Measurements from ENCODE around the gene MARCHF2. TPM values are rescaled to one million over a fixed set of nuclear protein-coding genes. Genes with fewer than 3 reads are reported as not detected.
A peak's percentile ranks its signal among the peaks of the same experiment; 100 is the strongest.

MARCHF2 gene
- total RNA-seq, 2 donors from 2014 or later: 222 to 270 TPM

- no peak overlapping the region for H3K27ac ChIP-seq
- H3K36me3 ChIP-seq: peaks cover 78% of the 10 kb centered on the region
- H3K4me1 ChIP-seq: peaks cover 2 to 29% of the 10 kb centered on the region in 2 donors
These were observed 71.3 kb downstream of the MARCHF2 start for GRCh38 chr19:8484331-8484894.

GRCh38 chr19:8485561-8486371 lies 72.7 kb downstream of the MARCHF2 start:
- no peak for DNase-seq (ENCODE audit: low spot score)
- peaks cover 2 to 24% of the 10 kb centered on the region in 2 donors for H3K4me1 ChIP-seq
- peaks cover 81% of the 10 kb centered on the region for H3K36me3 ChIP-seq
- H3K27ac ChIP-seq: no peak overlapping the region
- H3K9me3 ChIP-seq: no peaks in the 10 kb centered on the region
- no peak overlapping the region for H3K4me3 ChIP-seq
- no peaks in the 10 kb centered on the region for H3K27me3 ChIP-seq
- TF ChIP-seq CTCF (IDR thresholded peaks at IDR 0.05): no peak

More at GRCh38 chr19:8484331-8484894, 71.3 kb downstream of the MARCHF2 start:
- Histone ChIP-seq H3K9me3 (no peaks in the 10 kb centered on the region), H3K27me3 (no peaks in the 10 kb centered on the region), H3K4me3 (no peak overlapping the region)
- DNase-seq (ENCODE audit: low spot score): peak; percentile 71
- no peak for TF ChIP-seq CTCF (IDR thresholded peaks at IDR 0.05)

GRCh38 chr19:8486661-8487136 lies 73.6 kb downstream of the MARCHF2 start:
- no peaks in the 10 kb centered on the region for H3K9me3 ChIP-seq
- peaks cover 2 to 14% of the 10 kb centered on the region in 2 donors for H3K4me1 ChIP-seq
- DNase-seq (ENCODE audit: low spot score): no peak
- H3K27me3 ChIP-seq: no peaks in the 10 kb centered on the region
- H3K36me3 ChIP-seq: peaks cover 75% of the 10 kb centered on the region
- H3K4me3 ChIP-seq: no peak overlapping the region
- no peak overlapping the region for H3K27ac ChIP-seq
- no peak for TF ChIP-seq CTCF (IDR thresholded peaks at IDR 0.05)

GRCh38 chr19:8487137-8487851 lies 74.2 kb downstream of the MARCHF2 start:
- Histone ChIP-seq H3K36me3 (peaks cover 75% of the 10 kb centered on the region), H3K4me1 (peaks cover 0 to 11% of the 10 kb centered on the region in 2 donors), H3K27ac (no peak overlapping the region), H3K4me3 (no peak overlapping the region), H3K9me3 (no peaks in the 10 kb centered on the region), H3K27me3 (no peaks in the 10 kb centered on the region)
- no peak for DNase-seq (ENCODE audit: low spot score)
- no peak for TF ChIP-seq CTCF (IDR thresholded peaks at IDR 0.05)

GRCh38 chr19:8488365-8488764 lies 75.3 kb downstream of the MARCHF2 start:
- peaks cover 65% of the 10 kb centered on the region for H3K36me3 ChIP-seq
- H3K4me3 ChIP-seq: no peak overlapping the region
- DNase-seq (ENCODE audit: low spot score): no peak

More at GRCh38 chr19:8488365-8488764, 75.3 kb downstream of the MARCHF2 start:
- Histone ChIP-seq H3K9me3 (no peaks in the 10 kb centered on the region), H3K4me1 (peaks cover 0 to 4% of the 10 kb centered on the region in 2 donors), H3K27me3 (no peaks in the 10 kb centered on the region), H3K27ac (no peak overlapping the region)
- TF ChIP-seq CTCF (IDR thresholded peaks at IDR 0.05): no peak

Small RNA genes within 50 kb of the gene (microRNA-seq; reads per million reads assigned to microRNA genes)
- gene MIR4999 (ENCODE audit: borderline number of aligned reads in 2 of 2, borderline replicate concordance in 1 of 2): 5.7 to 12.0 reads per million in 2 donors

Other genes starting within 250 kb of the MARCHF2 start
- gene CERS4, start 203.9 kb upstream of the MARCHF2 start, total RNA-seq: 10 to 100 TPM; 19.4 to 20.5 TPM
- gene CD320, start 104.9 kb upstream of the MARCHF2 start, total RNA-seq: 10 to 100 TPM; 48.8 to 51.0 TPM
- 10 to 100 TPM; 81.0 to 82.0 TPM for gene NDUFA7, start 91.9 kb upstream of the MARCHF2 start, total RNA-seq
- 100 to 1,000 TPM; 158 to 402 TPM for gene RPS28, start 91.8 kb upstream of the MARCHF2 start, total RNA-seq
- gene KANK3, start 70.0 kb upstream of the MARCHF2 start, total RNA-seq: 10 to 100 TPM; 12.8 to 18.4 TPM
- 10 to 100 TPM; 32.6 to 69.1 TPM for gene ANGPTL4, start 49.1 kb upstream of the MARCHF2 start, total RNA-seq
- 10 to 100 TPM; 51.0 to 66.0 TPM for gene RAB11B, start 22.9 kb upstream of the MARCHF2 start, total RNA-seq
- gene HNRNPM, start 31.7 kb downstream of the MARCHF2 start, total RNA-seq: 10 to 100 TPM; 51.0 to 76.5 TPM
- gene PRAM1, start 89.3 kb downstream of the MARCHF2 start, total RNA-seq: under 1 TPM; 0.19 to 0.79 TPM
- gene ZNF414, start 100.9 kb downstream of the MARCHF2 start, total RNA-seq: 10 to 100 TPM in 1 of 2 donors, 1 to 10 TPM in 1; 8.2 to 13.5 TPM
- gene MYO1F, start 164.1 kb downstream of the MARCHF2 start, total RNA-seq: 10 to 100 TPM in 1 of 2 donors, 1 to 10 TPM in 1; 4.4 to 10.8 TPM
- 10 to 100 TPM; 13.1 to 14.9 TPM for gene ADAMTS10, start 197.4 kb downstream of the MARCHF2 start, total RNA-seq
- gene NFILZ, start 217.3 kb downstream of the MARCHF2 start, total RNA-seq: not detected

Data from right atrium auricular region (tissue), 2 donors.